NCI-H2227 treated with DMSO at 0.1 percent for 48 hours (cell line): ENCODE measurements around the gene C17orf67.

Source experiments
- DNase-seq: peaks from one replicate; lab custom pipeline; 2025; lab: John Stamatoyannopoulos, UW

Gene C17orf67

DNA sequence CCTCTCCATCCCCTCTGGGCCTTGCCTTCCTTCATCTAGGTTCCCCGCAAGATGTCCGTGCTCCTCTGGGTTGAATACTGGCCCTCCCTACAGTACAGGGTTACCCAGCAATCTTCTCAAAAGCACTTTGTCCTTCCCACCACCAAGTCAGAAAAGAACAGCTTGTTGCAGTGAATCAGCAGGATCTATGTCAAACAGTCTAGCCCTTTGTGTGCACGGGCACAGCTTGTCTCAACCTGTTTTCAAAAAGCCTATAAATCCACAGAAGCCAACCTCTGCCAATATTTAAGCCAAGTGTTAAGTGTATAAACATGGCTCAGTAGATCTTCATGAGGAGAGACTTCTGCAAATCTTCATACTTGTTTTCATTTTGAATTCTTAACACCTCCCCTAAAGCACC is 25.2 kb downstream of the C17orf67 start:
- DNase-seq: no peak

DNA sequence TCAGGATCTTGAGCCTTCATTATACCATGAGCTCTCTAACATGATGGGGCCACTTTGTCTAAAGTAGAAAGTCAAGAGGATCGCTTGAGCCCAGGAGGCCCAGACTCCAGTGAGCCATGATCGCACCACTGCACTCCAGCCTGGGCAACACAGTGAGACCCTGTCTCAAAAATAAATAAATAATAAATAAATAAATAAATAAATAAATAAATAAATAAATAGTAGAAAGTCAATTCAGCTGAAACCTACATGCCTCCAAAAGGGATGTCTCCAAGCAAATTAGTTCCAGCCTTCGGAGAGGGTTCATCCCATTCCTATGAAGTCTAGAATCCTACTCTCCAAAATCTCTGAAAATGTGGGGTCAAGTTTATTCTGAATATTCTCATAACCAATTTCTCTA is 26.0 kb downstream of the C17orf67 start:
- no peak for DNase-seq

DNA sequence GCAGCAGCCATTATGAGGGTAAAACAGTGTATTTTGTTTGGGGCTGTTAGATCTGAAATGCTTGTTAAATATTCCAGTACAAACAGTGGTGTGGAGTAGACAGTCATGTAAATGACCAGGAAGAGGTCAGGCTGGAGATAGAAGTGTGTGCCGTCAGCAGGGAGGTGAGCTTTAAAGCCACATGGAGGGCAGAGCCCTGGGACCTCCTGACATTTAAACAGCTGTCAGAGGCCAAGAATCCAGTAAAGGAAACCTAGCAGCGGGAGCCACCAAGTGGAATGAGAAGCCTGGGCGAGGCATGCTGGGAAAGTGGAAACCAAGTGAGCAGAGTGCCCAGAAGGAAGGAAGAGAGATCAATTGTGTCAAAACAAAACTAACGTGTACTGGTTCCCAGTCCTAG is 26.8 kb downstream of the C17orf67 start:
- no peak for DNase-seq

DNA sequence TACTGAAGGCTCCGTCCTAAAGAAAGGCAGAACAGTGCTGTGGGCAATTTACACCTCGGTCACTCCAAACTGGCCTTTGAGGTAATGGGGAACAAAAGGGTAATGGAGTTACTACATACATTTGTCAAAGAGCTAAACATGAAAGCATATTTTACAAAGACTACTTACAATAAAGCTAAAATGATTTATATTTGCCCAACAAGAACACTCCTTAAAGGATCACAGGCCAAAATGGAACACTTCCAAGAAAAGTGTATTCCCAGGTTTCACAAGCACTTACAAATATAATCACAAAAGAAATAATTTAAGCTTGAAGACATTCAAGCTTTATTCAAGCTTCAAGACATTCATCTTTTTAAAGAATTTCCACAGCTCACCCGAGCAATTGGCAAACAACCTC is 29.3 kb downstream of the C17orf67 start:
- no peak for DNase-seq

DNA sequence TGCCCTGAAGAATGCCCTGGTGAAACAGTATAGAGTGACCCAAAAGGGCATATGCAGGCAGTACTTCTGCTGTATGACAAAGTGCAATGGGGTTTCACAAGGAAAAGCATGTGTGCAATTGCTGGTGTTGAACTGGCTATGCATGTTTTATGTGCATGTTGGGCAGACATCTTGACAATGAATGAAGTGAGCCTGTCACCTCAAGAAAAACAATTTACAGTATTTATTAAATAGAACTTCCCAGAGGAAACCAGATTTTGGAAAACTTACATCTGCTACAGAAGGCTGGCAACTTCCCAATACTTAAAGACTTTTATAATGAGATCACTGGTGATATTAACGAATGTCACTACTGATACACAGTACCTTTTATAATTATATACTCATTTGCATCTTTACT is 30.6 kb downstream of the C17orf67 start:
- no peak for DNase-seq

DNA sequence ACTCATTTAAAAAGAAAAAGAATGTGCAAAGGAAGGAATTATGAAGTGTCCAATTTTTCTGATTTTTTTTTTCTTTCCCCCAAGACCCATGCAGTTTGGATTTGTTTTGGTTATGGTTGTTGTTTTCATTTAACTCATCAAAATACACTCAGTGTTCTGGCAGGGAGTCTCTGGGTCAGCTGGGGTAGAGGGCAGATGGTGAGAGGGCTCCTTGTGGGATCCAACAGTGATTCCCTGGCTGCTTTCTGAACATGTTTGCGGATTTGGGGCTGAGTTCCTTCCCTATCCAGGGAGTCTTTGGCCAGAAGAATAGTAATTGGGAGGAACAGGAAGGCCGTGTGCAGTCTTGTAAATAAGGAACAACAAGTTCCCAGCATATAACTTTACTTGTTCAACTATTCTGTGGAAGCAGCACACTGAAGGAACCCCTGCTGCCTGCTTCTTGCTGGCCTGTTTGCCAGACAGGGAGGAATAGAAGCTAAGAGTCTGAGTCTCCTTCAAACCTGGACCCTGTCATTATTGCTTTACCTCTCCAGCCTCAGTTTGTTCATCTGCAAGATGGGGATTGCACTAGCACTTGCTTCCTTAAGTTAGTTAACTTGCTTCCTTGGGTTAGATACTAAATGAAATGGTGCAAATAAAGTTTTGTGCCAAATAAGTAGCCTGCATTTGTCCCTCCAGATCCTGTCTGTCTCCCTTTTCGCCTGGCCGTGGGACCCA is 32.1 kb downstream of the C17orf67 start:
- DNase-seq: no peak

DNA sequence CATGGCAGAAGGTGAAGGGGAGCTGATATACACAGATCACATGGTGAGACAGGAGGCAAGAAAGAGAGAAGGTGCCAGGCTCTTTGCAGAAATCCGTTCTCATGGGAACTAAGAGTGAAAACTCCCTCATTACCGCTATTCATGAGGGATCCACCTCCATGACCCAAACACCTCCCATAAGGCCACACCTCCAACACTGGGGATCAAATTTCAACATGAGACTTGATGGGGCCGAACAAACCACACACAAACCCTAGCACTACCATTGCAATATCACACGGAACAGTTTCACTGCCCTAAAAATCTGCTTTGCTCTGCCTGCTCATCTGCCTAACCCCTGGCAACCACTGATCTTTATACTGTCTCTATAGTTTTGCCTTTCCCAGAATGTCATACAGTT is 34.8 kb downstream of the C17orf67 start:
- no peak for DNase-seq

DNA sequence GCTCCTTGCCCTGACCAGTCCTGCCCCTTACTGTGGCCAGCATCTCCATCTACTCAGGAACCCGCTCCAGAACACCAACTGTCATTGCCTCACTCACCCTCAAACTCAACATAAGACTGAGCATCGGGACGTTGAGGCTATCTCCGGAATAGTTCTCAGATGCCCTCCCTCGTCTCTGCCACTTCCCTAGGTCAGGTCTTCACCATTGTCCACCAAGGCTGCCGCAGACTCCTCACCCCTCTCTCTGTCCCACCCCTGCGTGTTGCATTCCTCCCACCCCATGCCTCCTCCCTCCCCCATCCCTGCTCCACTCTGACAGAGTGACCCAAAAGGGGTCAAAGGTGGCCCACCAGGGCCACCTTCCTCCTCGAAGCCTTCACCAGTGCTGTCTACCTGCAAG is 37.2 kb downstream of the C17orf67 start:
- DNase-seq: no peak

DNA sequence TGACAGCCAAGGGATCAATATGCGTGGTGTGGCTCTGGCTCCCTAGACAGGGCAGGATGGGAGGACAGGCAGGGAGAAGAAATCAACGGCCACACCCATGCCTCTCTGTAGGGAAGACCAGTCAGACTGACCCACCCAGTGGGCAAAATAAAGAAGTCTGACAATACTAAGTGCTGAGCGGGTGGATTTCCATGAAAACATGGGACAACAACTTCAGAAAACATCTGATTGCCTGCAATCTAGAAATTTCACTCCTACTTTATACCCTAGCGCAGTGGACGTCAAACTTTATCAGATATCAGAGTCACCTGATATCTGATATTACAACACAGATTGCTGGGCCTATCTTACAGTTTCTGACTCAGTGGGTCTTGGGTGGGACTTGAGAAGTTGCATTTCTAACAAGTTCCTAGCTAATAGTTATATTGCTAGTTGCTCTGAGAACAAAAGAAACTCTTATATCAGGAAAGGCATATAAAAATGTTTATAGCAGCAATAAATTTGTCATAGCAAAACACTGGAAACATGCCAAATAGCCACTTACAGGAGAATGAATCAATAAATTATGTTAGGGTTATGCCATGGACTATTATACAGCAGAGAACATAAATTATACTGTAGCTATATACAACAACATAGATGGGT is 38.4 kb downstream of the C17orf67 start:
- no peak for DNase-seq

DNA sequence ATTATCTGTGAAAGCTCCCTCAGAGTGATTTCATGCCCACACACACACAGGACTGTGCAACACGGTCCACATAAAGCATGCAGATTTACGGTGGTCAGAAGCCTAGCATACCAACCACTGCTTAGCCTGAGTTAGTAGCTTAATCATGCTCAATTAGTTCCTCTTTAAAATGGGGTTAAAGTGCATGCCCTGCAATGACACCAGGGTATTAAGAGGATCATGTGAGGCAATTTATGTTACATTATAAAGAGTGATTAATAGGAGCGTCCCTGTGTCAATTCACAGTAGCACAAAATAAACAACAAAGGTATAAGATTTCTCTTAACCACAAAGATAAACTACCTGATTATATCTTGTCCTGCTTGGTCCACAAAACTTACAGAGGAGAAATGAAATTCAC is 39.8 kb downstream of the C17orf67 start:
- no peak for DNase-seq

DNA sequence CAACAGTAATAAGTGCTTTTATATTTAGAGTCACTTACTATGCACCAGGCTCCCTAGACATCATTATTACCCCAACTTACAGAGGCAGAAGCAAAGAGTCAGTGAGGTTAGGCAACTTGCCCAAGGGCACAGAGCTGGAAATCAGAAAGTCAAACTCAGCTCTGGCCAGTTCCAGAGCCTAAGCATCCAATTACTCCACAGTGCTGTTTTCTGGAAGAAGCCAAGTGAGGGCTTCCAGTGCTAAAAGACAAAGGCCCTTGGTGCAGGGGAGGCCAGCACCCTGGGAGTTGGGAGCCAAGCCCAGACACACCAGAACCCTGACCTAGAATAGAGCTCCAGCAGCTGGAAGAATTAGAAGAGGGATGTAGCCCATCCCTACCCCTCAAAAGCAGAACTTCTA is 40.2 kb downstream of the C17orf67 start:
- DNase-seq: no peak

DNA sequence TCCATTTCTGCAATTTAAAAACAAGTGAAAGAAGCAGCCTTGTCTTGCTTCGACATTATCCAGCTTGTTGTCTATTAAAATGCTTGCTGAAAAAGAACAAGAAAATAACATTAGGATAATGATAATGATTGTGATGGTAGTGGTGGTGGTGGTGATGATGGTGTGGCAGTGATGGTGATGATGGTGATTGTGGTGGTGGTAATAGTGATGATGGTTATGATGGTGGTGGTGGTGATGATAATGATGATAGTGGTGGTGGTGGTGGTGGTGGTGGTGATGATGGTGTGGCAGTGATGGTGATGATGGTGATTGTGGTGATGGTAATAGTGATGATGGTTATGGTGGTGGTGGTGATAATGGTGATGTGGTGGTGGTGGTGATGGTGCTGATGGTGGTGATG is 41.5 kb downstream of the C17orf67 start:
- no peak for DNase-seq

DNA sequence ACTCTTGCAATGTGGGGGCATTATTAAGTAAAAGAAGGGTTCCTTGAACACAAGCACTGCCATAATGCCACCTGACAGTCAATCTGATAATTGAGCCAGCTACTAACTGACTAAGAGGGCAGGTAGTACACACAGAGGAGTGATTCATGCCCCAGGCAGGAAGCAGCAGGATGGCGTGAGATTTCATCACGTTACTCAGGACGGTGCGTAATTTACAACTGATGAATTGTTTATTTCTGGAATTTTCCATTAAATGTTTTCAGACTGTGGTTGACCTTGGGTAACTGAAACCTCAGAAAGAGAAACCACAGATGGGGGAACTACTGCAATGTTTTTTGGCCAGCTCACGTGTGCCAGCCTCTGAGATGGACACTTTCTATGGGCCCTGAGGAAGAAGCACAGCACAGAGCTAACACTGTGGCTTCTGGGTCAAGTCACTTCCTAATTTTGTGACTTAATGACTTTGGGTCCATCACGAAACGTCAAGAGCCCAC is 46.7 kb downstream of the C17orf67 start:
- no peak for DNase-seq

DNA sequence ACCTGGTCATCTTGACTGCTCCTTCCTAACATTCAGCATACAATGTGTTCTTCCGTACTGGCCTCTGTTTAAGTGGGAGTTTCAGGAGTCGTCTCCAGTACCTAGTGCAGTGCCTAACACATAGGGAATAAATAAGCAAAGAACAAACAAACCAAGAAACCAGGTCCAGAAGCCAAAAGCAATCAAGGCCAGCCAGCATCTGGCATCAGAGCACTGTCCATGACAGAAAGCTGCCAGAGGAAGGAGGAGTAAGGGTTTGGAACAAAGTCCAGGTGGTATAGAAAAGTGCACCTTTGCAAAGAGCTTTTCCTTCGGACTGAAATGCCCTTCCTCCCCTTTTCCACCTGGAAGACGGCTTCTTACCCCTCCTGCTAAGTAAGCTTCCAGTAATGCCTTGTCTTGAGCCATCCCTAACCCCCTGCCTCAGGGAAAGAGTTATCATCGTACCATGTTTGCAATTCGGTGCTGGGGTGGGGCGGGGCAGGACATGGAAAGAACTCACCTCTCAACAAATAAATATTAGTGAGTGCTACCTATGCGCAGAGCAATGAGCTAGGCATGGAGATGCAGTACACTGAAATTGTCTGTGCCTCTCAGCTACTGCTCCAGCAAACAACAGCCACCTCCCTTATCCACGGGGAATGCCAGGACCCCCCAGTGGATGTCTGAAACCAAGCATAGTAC is 47.6 kb downstream of the C17orf67 start:
- DNase-seq: no peak

DNA sequence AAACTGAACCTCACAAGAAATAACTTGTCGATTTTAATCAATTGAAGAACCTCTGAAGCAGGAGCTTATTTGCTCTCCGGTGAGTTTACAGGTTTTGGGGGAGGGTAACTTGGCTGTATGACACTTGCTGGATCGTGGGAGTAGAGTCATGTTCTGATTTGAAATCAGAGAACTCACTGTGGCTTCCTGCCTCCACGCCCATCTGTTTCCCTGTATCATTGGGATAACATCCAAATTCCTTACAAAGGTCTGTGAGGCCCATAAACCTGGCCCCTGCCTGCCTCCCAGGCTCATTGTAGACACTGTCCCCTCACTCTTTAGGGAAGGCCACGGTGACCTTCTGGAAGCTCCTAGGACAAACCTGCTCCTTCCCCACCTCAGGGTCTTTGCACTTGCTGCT is 48.3 kb downstream of the C17orf67 start:
- DNase-seq: no peak

DNA sequence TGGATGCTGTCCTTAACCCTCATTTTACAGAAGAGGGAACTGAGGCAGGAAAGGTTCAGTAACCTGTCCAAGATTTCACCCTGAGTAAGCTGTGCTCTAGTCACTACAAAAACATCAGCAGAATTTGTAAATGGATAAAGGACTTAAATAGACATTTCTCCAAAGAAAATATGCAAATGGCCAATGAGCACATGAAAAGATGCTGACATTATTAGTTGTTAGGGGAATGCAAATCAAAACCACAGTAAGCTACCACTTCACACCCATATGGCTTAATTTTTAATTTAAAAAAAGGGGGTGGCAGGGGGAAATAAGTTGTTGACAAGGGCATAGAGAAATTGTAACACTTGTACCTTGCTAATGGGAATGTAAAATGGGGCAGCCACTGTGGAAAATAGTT is 51.4 kb downstream of the C17orf67 start:
- no peak for DNase-seq

DNA sequence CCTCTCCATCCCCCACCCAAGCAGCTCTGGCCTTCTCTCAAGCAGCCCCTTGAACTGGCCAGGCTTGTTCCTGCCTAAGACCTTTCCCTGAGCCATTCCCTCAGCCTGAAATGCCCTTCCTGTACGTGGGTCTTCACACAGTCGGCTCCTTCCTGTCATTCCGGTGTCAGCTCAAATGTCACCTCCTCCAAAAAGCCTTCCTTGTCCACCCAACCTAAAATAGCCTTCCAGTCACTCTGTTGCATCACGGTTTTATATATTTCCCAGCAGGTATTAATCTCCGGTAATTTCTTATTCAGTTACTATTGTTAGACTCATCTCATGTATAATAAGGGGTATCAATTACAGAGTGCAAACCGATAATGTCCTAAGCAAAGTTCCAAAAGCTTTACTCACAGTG is 51.8 kb downstream of the C17orf67 start:
- no peak for DNase-seq

DNA sequence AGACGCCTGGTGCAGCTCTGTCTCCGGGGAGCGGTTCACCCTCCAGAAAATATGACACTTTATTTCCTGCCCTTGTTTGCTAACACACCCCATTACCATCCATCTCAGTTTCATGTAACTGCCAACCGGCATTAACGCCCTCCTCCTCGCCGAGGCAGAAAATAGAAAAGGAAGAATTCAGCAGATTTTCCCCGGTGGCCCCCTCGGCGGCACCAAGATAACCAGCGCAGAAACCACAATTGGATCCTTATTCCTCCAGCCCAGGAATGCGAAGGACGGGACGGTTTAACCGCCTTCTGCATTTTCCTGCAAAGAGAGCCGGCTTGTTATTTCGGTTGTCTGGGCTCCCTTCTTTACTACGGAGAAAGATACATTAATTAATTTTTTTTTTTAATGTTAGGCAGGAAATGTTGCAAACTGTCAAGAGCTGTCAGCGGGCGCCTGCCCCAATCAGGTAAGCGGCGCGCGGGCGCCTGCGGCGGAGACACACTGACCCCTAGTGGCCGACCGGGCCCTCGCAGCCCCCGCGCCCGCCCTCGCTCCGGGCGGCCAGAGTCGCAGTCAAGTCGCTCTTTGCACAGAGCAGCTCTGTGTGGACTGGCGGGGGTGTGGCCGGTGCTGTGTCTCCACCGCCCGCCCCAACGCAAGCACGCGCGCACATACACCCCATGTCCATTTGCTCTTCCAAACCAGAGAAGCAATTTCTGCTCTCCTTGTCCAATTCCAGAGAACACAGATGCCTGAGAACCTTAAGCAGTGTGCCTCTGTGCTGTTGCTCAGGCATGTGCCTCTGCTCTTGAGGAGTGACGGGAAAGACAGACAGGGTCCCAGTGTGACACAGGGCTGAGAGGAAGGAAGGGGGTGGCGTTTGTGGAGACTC is 53.6 kb downstream of the C17orf67 start:
- DNase-seq: peak; percentile 69

DNA sequence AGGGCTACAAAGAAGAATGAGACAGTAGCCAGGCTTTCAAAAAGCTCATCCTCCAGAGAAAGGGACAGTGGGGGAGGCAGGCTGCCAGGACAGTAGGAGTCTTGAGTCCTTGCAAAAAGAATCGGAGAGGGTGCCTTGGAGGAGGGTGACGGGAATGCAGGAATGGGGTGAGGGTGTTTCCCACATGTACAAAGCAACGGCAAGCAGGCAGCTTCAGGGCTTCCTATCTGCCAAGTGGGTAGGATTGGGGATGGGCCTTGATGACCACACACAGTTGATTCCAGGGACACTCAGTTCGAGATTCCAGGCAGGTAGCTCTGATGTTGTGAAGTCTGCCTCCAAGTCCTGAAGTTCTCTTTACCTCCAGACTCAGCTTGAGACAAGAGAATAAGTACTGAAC is 54.4 kb downstream of the C17orf67 start:
- DNase-seq: no peak

DNA sequence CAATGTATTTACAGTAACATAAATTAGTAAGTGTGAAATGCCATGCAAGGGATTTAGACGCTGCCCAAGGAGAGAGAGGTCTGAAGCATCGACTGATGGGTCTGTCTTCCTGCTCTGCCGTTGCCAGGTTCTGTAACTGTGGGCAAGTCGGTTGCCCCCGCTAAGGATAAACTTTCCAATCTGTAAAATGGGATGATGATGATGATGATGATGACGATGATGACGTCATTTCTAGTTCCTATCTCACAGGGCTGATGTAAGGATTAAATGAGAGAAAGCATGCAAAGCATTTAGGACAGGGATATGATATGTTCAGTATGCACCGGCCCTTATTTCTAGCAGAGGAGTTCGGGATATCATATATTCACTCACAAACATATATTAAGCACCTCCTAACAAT is 54.8 kb downstream of the C17orf67 start:
- no peak for DNase-seq

DNA sequence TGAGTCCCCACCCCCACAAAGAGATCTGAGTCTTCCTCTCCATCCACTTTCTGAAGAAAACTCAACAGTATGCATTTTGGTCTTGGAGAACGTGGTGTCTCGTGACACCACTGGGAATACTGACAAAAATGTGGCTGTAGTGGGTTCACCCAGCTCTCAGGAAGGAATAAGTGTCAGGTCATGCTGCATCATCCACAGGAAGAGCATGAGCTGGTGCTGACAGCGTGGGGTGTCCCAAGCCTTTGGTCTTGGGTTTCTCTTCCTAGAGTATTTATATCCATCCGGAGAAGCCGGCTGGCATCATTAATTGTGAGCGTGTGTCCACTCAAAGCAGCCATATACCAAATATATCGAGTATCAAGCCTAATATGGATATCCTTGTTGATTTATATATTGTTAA is 55.9 kb downstream of the C17orf67 start:
- no peak for DNase-seq

DNA sequence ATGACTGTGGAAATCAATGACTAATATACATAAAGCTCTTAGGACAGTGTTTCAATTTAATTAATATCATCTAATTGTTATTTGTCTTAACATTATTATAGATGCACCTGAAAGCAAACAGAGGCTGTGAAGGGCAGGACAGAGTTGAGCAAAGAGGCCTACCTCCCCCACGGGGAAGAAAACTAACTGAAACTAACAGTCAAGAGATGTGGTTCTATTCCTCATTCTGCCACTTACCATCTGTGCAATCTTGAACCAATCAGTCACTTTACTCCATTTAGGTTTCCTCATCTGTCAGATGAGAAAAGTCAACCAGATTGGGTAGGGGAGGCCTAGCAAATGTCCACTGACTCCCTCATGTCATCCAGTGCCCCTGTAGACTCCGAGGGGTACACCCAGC is 59.1 kb downstream of the C17orf67 start:
- no peak for DNase-seq
